ENCODE results near the gene STAG1.
"Not testable (repeated sequence)": the region's sequence is repeated elsewhere in the genome, so short reads cannot be mapped to it uniquely, and the experiment has no call there.

Gene STAG1

DNA sequence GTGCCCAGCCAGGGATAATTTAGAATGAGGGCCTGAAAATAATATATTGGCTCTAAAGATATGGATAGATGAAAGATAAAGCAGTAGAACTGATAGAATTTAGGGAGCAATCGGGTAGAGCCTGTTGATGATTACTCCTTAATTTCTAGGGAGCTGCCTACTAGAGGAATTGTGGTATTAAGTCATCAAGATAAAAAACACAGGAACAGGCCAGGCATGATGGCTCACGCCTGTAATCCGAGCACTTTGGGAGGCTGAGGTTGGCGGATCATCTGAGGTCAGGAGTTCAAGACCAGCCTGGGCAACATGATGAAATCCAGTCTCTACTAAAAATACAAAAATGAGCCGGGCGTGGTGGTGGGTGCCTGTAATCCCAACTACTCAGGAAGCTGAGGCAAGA, 371.6 kb downstream of the STAG1 start:
- no peak for DNase-seq

DNA sequence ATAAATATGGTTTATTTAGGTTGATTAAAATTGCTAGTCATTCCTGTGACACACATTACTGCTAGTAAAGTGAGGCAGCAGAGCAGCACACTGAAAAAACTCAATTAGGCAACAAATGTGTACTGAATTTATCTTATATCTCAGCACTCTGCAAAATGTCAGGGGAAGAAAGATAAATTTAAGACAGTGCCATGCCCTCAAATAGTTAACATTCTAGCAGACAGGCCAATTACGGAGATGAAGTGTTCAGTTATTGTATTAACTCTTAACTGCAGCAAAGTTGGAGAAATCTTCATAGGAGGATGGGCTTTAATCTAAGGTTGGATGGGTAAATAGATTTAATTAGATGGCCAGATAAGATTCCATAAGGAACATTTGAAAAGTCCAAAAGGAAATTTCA, 374.2 kb downstream of the STAG1 start:
- no peak for DNase-seq

GRCh38 chr3:136377508-136377907, 374.7 kb downstream of the STAG1 start:
- DNase-seq = no peak

- not testable (repeated sequence) for DNase-seq
These were observed 376.4 kb downstream of the STAG1 start for GRCh38 chr3:136375800-136376199.

DNA sequence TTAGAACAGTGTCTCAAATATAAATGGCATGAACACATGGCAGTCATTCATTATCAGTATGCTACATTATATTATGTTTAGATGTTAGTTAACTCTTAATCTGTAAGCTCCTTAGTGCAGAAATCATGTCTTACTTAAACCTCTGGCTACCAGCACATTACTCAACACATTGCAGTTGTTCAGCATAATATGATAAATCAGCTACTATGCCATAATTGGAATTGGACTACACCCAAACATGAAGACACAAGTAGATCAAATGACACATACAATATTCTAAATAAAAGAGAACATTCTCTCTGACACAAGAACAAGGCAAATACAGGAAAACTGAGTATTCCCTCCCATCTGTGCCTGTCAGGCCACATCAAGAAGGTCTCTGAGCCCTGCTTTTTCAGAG, 385.9 kb downstream of the STAG1 start:
- DNase-seq = no peak

DNA sequence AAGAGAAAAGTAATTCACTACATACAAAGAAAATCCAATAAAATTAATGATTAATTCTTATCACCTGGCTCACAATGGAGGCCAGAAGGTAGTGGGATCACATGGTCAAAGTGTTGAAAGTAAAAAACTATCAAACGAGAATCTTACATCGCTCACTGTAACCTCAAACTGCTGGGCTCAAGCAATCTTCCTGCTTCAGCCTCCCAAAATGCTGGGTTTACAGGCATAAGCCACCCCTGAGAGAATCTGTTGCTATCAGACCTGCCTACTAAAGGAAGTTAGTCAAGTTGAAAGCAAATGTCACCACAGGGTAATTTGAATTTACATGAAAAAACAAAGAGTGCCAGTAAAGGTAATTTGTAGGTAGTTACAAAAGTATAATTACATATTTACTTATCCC, 398.7 kb downstream of the STAG1 start:
- no peak for DNase-seq

DNA sequence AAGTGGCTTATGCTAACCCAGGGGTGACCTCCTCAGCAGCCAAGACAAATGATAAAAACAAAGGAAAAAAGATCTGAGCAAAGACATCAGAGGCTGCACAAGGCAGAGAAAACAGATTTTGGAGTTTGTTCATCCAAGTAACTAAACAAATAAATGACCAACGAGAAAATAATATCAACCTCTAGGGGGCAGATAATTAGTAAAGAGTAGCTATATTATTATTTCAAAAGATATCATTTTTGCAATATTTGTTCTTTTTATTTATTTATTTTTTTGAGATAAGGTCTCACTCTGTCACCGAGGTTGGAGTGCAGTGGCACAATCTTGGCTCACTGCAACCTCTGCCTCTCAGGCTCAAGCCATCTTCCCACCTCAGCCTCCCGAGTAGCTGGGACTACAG, 400.3 kb downstream of the STAG1 start:
- DNase-seq = no peak

DNA sequence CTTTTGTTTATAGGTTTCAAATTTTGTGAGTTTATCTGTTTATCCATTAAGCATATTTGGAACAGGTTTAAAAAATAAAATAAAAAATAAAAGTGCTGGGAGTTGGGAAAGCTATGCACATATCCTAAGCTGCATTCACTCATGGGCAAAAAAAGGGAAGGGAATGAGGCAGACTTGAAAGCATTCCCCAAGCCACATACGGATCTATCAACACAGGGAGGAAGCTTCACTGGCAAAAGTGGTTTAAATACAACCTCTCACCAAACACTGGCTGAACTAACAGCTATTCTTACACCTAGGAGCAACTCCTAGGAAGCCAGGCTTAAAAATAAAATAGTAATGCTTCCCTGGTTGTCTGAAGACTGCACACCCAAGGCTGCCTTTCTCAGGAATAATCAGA, 400.8 kb downstream of the STAG1 start:
- no peak for DNase-seq

DNA sequence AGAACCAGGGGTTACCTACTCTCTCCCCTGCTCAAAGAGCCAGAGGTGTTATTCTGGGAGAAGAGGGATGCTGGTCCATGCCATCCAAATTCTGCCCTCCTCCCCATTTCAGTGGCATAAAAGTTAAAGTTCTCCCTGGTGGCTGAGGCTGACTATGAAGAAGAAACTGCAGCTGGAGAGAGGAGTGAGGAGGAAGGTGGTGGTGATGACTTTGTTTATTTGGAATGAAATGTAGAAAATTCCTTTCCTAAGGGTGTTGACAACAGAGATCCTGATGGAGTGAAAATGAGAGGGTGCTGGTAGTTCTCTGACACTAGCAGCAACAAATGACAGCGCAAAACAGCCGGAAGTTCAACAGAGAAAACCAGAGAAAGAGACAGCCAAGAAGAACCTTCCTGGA, 401.6 kb downstream of the STAG1 start:
- no peak for DNase-seq

GRCh38 chr3:136350132-136350531, 402.0 kb downstream of the STAG1 start:
- DNase-seq = no peak

GRCh38 chr3:136346486-136346885, 405.7 kb downstream of the STAG1 start:
- no peak for DNase-seq

GRCh38 chr3:136343873-136344555, 408.2 kb downstream of the STAG1 start:
- DNase-seq = no peak

GRCh38 chr3:136343446-136343845, 408.7 kb downstream of the STAG1 start:
- no peak for DNase-seq

DNA sequence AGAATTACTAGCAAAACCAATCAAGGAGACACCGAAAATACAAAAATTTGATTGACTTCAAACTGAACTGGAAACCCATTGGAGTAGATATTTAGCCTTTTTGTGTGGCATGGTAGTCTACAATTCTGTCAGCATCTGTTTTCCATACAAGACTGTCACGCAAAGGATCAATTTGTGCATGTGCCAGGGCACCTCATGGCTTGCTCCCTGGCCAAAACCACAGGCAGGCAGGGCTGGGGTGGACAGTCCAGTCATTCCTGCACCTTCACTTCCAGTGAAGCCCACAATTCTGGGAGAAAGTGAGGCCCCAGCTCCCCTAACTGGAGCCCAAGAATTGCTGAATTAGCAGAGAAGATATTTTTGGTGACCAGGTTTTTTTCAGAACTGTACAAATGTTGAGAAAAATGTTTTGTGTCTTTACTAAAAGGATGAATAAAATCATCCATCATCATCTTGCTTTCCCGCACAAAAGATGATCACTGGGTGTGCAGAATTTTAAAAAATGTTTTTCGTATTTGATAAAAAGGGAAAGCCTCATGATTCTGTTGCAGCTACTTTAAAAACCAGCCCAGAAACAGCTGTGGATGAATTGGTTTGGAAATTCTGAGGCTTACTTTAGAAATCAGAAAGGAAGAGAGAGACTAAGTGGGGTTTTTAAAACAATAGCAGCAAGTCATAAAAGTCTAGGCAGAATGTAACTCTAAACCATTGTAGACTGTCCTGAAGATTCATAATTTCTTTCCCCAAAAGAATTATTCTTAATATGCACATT, 415.7 kb downstream of the STAG1 start:
- no peak for DNase-seq

GRCh38 chr3:136334726-136335125, 417.5 kb downstream of the STAG1 start:
- not testable (repeated sequence) for DNase-seq

DNA sequence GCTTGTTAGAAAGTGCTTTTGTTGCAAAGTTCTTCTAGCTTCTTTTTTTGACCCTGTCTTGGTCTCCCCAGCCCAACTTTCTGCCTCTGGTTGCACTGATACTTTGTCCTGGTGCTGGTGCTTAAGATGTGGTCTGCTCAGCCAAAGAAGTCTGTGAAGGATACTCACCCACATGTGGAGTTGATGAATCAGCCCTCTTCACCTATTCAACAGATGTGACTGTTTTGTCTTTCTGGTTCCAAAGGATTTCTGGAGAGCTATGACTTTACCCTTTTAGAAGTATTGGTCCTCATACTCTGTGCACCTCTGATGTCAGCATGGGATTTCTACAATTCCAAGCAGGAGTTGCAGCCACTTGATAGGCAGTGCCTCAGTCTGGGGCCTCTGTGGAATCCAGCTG, 418.0 kb downstream of the STAG1 start:
- no peak for DNase-seq

- no peak for DNase-seq
These were observed 419.4 kb downstream of the STAG1 start for GRCh38 chr3:136332776-136333175.

DNA sequence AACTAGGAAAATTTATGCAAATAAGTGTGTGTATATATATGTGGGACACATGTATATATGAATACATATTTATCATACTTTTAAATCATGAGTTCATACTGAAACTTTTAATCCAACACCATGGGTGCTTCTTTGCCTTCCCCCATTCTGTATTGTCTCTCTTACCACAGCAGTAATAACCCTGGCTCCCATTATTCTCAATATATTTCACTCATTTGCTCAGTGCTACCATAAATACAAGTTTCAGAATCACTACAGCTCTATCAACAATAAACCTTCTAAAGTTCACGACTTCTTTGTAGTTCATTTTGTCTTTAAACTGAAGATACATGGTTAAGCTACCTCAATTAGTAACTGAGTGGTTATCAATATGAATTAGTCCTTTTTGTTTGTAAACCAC, 419.9 kb downstream of the STAG1 start:
- no peak for DNase-seq

DNA sequence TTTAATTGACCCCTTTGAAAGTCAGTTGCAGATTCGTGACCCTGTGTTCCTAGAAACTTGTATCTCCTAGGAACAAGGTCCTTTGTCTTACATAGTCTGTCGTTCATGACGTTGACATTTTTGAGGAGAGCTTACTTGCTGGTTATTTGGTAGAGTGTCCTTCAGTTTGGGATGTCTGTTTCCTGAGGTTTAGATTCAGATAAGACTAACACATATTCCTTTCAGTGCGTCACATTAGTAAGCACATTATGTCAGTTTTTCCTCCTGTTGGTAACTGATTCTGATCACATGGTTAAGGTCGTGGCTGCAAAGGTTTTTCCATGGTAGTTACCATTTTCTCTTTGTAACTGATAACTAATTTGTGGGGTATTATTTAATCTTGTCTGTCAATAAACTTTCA, 421.3 kb downstream of the STAG1 start:
- DNase-seq = no peak

GRCh38 chr3:136329593-136329992, 422.6 kb downstream of the STAG1 start:
- no peak for DNase-seq

GRCh38 chr3:136327671-136328070, 424.5 kb downstream of the STAG1 start:
- DNase-seq = no peak

DNA sequence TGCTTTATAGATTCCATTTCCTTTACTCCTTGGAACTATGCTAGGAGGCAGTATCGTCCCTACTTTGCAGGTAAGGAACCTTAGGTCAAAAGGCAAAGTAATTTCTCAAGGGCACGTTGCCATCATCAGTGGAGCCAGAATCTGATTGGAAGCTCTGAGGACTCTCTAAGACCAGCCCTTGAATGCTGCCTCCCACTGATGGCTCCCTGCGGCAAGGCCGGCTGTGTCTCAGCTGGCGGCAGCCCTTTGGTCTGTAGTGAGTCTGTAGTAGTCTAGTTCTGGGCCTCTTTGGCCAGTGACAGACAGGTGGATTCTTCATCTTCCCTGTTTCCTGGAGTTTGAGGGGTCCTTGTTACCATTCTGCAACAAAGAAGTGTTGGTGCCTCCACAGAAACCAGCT, 425.9 kb downstream of the STAG1 start:
- DNase-seq = no peak

DNA sequence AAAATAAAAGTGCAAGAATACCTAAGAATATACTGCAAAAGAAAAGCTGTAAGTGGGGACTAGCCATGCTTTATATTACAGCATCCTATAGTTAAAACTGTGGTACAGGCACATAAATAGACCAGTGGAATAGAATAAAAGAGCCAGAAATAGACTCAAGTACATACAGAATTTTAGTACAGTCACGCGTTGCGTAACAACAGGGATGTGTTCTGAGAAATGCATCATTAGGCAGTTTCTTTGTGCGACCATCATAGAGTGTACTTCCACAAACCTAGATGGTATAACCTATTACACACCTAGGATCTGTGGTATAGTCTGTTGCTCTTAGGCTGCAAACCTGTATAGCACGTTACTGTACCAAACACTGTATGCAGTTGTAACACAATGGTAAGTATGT, 440.2 kb downstream of the STAG1 start:
- DNase-seq = no peak

DNA sequence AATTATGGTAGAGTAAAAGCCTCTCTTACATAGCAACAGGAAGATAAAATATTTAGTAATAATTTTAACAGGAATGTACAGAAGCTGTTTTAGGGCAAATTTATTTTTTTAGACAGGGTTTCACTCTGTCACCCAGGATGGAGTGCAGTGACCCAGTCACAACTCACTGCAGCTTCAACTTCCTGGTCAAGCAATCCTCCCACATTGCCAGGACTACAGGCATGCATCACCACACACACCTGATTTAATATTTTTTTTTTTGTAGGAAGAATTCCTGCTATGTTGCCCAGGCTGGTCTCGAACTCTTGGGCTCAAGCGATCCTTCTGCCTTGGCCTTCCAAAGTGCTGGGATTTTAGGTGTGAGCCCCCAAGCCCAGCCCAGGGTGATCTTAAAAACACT, 440.9 kb downstream of the STAG1 start:
- DNase-seq = no peak

DNA sequence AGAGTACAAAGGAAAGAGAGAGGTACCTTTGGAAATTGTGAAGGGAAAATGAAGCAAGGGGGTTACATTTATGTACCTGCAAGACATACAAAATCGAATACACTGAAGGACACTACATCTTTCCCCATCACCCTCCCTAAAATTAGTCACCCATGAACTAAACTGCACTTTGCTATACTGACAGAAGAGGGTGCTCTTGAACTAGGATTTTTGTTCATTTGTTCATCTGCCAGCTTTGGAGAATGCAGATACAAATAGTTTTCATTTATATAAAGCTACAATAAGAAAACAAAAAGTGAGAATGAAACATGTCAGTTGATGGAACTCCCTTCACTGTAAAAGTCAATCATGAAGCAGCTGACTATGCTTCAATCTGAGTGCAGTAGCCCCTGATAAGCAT, 446.3 kb downstream of the STAG1 start:
- DNase-seq = no peak

Data from NCI-H2107 (cell line).